Fibroblast of lung (primary cell): ENCODE data around the gene LCN6. TPM values are rescaled to one million over a fixed set of nuclear protein-coding genes. Genes with fewer than 3 reads are reported as not detected.
"Not testable (repeated sequence)": the region's sequence is repeated elsewhere in the genome, so short reads cannot be mapped to it uniquely, and the experiment has no call there.

Experiments used
- DNase-seq, 2 donors: peaks; one replicate each; pipeline versions ENCODE4 v3.0.0 to v3.0.0-alpha.2; 2010; ENCODE audit warnings: low read depth in 2 of 2
- H2AFZ ChIP-seq: 2 replicates; pipeline ENCODE4 v1.5.1; 2012; ENCODE audit warnings: low read length, control low read depth, inconsistent platforms
- H3K27ac ChIP-seq: 2 replicates; pipeline ENCODE4 v1.5.1; 2011; ENCODE audit warnings: low read length, control low read depth; ENCODE audit not compliant: insufficient read depth
- H3K27me3 ChIP-seq: 2 replicates; pipeline ENCODE4 v1.5.1; 2011; ENCODE audit warnings: mild to moderate bottlenecking, low read length; ENCODE audit not compliant: control insufficient read depth, insufficient read depth
- H3K36me3 ChIP-seq: 2 replicates; pipeline ENCODE4 v1.5.1; 2011; ENCODE audit warnings: low read length; ENCODE audit not compliant: control insufficient read depth, insufficient read depth
- H3K4me1 ChIP-seq: 2 replicates; pipeline ENCODE4 v1.5.1; 2011; ENCODE audit warnings: low read length; ENCODE audit not compliant: control insufficient read depth, insufficient read depth; ENCODE audit errors: extremely low read depth
- H3K4me2 ChIP-seq: 2 replicates; pipeline ENCODE4 v1.5.1; 2011; ENCODE audit warnings: low read length, control low read depth; ENCODE audit not compliant: insufficient read depth; ENCODE audit errors: extremely low read depth
- H3K4me3 ChIP-seq, 4 experiments: fragments of 200-600 bp in 1 of 4; sonication (generic) in 1 of 4; replicated peaks in 1 of 4; 2 replicates each; pipeline ENCODE4 v1.5.1; 2011 to 2016; ENCODE audit warnings: low read length in 4 of 4, low read depth in 3 of 4, mild to moderate bottlenecking in 3 of 4, control low read depth in 2 of 4, inconsistent platforms in 1 of 4, mixed read lengths in 1 of 4; ENCODE audit not compliant: insufficient read depth in 1 of 4; ENCODE audit errors: control extremely low read depth in 1 of 4
- H3K79me2 ChIP-seq: 2 replicates; pipeline ENCODE4 v1.5.1; 2012; ENCODE audit warnings: mild to moderate bottlenecking, low read length, inconsistent platforms; ENCODE audit not compliant: control insufficient read depth, insufficient read depth
- H3K9ac ChIP-seq: 2 replicates; pipeline ENCODE4 v1.5.1; 2011; ENCODE audit warnings: mild to moderate bottlenecking, low read length, control low read depth; ENCODE audit not compliant: insufficient read depth
- H3K9me3 ChIP-seq: 2 replicates; pipeline ENCODE4 v1.5.1; 2012; ENCODE audit warnings: low read depth, low read length; ENCODE audit not compliant: control insufficient read depth, insufficient read depth
- H4K20me1 ChIP-seq: 2 replicates; pipeline ENCODE4 v1.5.1; 2011; ENCODE audit warnings: low read length; ENCODE audit not compliant: control insufficient read depth, insufficient read depth; ENCODE audit errors: extremely low read depth
- EZH2 ChIP-seq: IDR thresholded peaks from 2 replicates; pipeline ENCODE4 v1.5.1; 2012; ENCODE audit warnings: low read length, control low read depth, mild to moderate bottlenecking; ENCODE audit errors: missing control alignments
- polyA plus RNA-seq, 2 donors: library from polyadenylated mRNA; depleted of rRNA in 1 of 2; stranded (reverse) in 1 of 2; unstranded in 1 of 2; fragments of >200 nt; gene quantifications; 2 replicates each; pipeline ENCODE4 v1.2.1, GENCODE V29; 2011 to 2012; ENCODE audit warnings: missing spikeins in 1 of 2
- total RNA-seq: library from RNA; depleted of rRNA; stranded (reverse); fragments of >200 nt; gene quantifications from 2 replicates; pipeline ENCODE4 v1.2.1, GENCODE V29; 2014
- TF ChIP-seq, protein P1 (sequence below), 2 donors: IDR thresholded peaks in 1 of 2; conservative IDR thresholded peaks in 1 of 2; 1 replicate in 1 of 2; 2 replicates in 1 of 2; pipeline ENCODE4 v1.5.1; 2011 to 2012; ENCODE audit warnings: low read length in 2 of 2, control low read depth in 1 of 2, inconsistent platforms in 1 of 2, low read depth in 1 of 2, mild to moderate bottlenecking in 1 of 2

LCN6 gene
- total and polyA plus RNA-seq, 2 donors (not counting 1 experiment from before 2014, with no cell fraction given) = not detected

DNA sequence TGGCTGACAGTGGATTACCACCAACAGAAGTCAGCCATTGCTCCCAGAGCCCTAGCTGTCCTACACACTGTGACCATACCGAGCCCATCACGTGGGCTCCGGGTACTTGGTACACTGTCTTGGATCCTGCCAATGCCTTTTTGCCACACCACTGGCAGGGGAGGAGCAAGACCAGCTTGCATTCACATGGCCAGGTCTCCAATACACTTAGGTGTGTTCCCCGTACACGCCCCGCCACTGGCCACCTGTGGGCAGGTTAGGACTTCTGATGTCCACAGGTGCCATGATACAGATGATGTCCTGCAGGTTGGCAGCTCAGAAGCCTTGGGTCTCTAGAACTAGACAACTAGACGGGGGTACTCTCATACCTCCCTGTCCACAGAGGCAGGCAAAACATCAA, 41.3 kb downstream of the LCN6 start:
- no peak for DNase-seq
- Histone ChIP-seq H3K9ac (no peak overlapping the region), H3K27ac (no peak overlapping the region), H3K4me1 (no peaks in the 10 kb centered on the region), H3K27me3 (no peaks in the 10 kb centered on the region), H3K79me2 (no peaks in the 10 kb centered on the region), H4K20me1 (no peaks in the 10 kb centered on the region), H3K4me3 (no peak overlapping the region), H2AFZ (no peak overlapping the region), H3K36me3 (no peaks in the 10 kb centered on the region), H3K4me2 (no peak overlapping the region), H3K9me3 (no peaks in the 10 kb centered on the region)
- TF ChIP-seq, protein P1, sequence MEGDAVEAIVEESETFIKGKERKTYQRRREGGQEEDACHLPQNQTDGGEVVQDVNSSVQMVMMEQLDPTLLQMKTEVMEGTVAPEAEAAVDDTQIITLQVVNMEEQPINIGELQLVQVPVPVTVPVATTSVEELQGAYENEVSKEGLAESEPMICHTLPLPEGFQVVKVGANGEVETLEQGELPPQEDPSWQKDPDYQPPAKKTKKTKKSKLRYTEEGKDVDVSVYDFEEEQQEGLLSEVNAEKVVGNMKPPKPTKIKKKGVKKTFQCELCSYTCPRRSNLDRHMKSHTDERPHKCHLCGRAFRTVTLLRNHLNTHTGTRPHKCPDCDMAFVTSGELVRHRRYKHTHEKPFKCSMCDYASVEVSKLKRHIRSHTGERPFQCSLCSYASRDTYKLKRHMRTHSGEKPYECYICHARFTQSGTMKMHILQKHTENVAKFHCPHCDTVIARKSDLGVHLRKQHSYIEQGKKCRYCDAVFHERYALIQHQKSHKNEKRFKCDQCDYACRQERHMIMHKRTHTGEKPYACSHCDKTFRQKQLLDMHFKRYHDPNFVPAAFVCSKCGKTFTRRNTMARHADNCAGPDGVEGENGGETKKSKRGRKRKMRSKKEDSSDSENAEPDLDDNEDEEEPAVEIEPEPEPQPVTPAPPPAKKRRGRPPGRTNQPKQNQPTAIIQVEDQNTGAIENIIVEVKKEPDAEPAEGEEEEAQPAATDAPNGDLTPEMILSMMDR (conservative IDR thresholded peaks at IDR 0.05 in 1 of 2, IDR thresholded peaks at IDR 0.05 in 1 of 2; ENCODE audit: low read depth in 1 of 2, low read length in 2 of 2) = no peak
- TF ChIP-seq EZH2 = no peak

DNA sequence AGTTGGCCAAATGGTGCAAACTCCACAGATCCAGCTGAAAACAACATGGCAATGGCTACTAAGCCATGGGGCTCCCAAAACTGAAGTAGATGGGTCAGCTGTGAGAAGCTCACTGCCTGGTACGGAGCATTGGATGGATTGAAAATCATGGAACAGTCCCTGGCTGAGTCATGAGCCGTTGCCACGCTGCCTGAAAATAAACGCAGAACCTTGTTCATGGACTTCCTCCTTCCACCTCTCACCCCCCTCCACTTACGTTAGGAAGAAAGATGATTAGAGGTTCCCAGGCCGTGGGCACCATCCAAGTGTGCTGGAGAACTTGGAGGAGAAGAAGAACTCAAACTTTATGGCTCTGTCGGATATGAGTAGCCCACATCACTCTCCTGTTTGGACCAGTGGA, 42.8 kb downstream of the LCN6 start:
- no peak overlapping the region for H3K4me2 ChIP-seq
- no peaks in the 10 kb centered on the region for H3K79me2 ChIP-seq
- TF ChIP-seq, protein P1 (conservative IDR thresholded peaks at IDR 0.05 in 1 of 2, IDR thresholded peaks at IDR 0.05 in 1 of 2; ENCODE audit: low read depth in 1 of 2, low read length in 2 of 2) = no peak
- TF ChIP-seq EZH2 = no peak
- H3K27me3 ChIP-seq = peaks cover 10% of the 10 kb centered on the region
- H3K27ac ChIP-seq = no peak overlapping the region
- no peaks in the 10 kb centered on the region for H3K9me3 ChIP-seq
- no peaks in the 10 kb centered on the region for H3K36me3 ChIP-seq
- H3K4me1 ChIP-seq = no peaks in the 10 kb centered on the region
- H4K20me1 ChIP-seq = no peaks in the 10 kb centered on the region
- H3K4me3 ChIP-seq = no peak overlapping the region
- no peak overlapping the region for H3K9ac ChIP-seq
- H2AFZ ChIP-seq = no peak overlapping the region
- DNase-seq = no peak

DNA sequence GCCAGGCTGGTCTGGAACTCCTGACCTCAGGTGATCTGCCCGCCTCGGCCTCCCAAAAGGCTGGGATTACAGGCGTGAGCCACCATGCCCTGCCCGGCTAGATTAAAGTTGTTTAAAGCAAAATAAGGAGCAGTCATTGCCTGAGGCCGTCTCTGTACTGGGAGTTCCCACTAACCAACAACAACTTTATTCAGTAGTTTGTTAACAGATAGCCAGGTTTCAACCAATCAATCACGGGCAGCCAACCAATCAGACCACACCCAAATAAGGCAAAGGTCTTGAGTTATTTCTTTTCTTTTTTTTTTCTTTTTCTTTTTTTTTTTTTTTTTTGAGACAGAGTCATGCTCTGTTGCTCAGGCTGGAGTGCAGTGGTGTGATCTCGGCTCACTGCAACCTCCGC, 43.6 kb downstream of the LCN6 start:
- not testable (repeated sequence) for H3K4me1 ChIP-seq, H3K4me2 ChIP-seq, H3K4me3 ChIP-seq, H4K20me1 ChIP-seq, H3K36me3 ChIP-seq, H3K79me2 ChIP-seq, H3K27ac ChIP-seq, H3K9ac ChIP-seq, DNase-seq, H2AFZ ChIP-seq, H3K9me3 ChIP-seq
- peaks cover 10% of the 10 kb centered on the region for H3K27me3 ChIP-seq
